ENCODE results near the gene TMEM239.
A peak's percentile ranks its signal among the peaks of the same experiment; 100 is the strongest.

TMEM239 gene

DNA sequence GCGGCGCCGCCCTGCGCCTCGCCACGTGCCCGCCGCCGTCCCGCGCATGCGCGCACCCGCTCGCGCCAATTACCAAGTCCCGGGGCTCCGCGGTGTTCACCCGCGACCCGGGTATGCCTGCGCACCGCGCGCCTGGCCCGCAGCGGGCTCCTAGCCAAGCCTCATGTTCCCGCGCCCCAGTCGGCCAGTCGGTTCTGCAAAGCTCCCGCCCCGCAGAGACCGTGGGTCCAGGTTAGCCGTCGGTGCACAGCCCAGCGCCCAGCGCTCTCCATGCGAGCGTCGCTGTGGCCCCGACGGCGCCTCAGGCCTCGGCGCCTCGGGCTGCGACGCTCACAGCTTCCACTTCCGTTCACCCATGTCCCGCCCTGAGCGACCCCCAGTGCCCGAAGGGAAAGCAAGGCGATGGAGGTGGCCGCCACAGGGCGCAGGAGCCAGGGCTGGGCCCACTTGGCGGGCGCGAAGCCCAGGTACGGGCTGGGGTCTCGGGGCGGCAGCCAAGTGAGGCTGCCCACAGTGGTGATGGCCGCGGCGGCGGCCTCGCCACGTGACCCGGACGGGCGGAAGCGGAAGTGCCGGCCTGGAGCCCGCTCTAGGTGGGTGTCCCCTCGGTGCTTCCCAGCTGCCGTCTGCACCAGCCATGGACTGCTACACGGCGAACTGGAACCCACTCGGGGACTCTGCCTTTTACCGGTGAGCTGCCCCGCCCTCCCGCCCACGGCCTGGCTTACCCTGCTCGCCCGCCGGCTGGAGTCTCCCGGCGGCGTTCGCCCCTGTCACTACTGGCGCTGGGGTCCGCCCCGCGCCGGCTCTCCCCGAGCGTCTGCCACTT is 24.2 kb downstream of the TMEM239 start, which contains the start of the genes PCED1A and VPS16:
PCED1A (minus strand) TSS at position 518 of the 829 bp plus-strand sequence. CDS start 743 bp downstream, outside the sequence.
VPS16 (plus strand) TSS at position 608 of the 829 bp plus-strand sequence; CDS start at position 638, 30 bp downstream.
- DNase-seq (ENCODE audit: insufficient read length) (peak; percentile 99), FAIRE-seq (peak; percentile 99)
- TF ChIP-seq POLR2A (IDR thresholded peaks at IDR 0.05; ENCODE audit: low read depth, low read length), result peak; percentile 78; the same call in 1 of the 2 replicates
- TF ChIP-seq POLR2AphosphoS5 (IDR thresholded peaks at IDR 0.05; ENCODE audit: low read depth, low read length), result peak; percentile 51; the same call in 1 of the 2 replicates
- TF ChIP-seq TAF1 (IDR thresholded peaks at IDR 0.05; ENCODE audit: borderline replicate concordance, low read depth, low read length), result peak; percentile 44; the same call in 1 of the 2 replicates

DNA sequence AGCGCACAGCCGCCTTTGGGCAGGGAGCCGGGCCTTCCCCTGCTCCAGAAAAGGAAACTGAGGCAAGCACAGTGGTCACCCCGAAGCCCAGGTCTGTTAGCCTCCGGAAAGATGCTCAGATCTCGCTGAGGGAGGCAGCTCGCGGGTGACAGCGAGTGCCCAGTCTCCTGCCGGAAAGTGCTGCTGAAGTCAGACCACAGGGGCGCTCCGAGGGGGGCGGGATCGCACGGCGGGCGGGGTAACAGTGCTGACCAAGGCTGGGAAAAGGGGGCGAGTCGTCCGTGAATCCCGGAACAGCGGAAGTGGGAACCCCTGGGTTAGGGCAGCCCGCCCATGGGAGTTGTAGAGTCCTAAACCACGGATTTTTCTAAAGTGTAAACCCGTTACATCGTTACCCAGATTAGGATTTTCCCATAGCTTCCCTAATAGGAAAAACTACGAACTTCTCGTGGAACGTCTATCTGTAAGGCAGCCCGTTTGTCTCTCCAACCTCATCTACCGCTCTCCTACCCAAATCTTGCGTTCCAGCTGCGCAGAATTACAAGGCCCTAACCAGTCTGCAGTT is 24.9 kb downstream of the TMEM239 start:
- TF ChIP-seq TAF1 (IDR thresholded peaks at IDR 0.05; ENCODE audit: borderline replicate concordance, low read depth, low read length) (no peak), POLR2AphosphoS5 (IDR thresholded peaks at IDR 0.05; ENCODE audit: low read depth, low read length) (no peak), POLR2A (IDR thresholded peaks at IDR 0.05; ENCODE audit: low read depth, low read length) (no peak)
- peak; percentile 9 for FAIRE-seq
- DNase-seq (ENCODE audit: insufficient read length), result peak; percentile 61

GRCh38 chr20:2845607-2846006 is 29.4 kb downstream of the TMEM239 start:
- DNase-seq (ENCODE audit: insufficient read length) (no peak), FAIRE-seq (no peak)
- TF ChIP-seq POLR2AphosphoS5 (IDR thresholded peaks at IDR 0.05; ENCODE audit: low read depth, low read length) (no peak), POLR2A (IDR thresholded peaks at IDR 0.05; ENCODE audit: low read depth, low read length) (no peak), TAF1 (IDR thresholded peaks at IDR 0.05; ENCODE audit: borderline replicate concordance, low read depth, low read length) (no peak)

GRCh38 chr20:2846698-2847097 is 30.5 kb downstream of the TMEM239 start:
- TF ChIP-seq POLR2A (IDR thresholded peaks at IDR 0.05; ENCODE audit: low read depth, low read length) (no peak), POLR2AphosphoS5 (IDR thresholded peaks at IDR 0.05; ENCODE audit: low read depth, low read length) (no peak), TAF1 (IDR thresholded peaks at IDR 0.05; ENCODE audit: borderline replicate concordance, low read depth, low read length) (no peak)
- FAIRE-seq, result no peak
- DNase-seq (ENCODE audit: insufficient read length), result no peak

DNA sequence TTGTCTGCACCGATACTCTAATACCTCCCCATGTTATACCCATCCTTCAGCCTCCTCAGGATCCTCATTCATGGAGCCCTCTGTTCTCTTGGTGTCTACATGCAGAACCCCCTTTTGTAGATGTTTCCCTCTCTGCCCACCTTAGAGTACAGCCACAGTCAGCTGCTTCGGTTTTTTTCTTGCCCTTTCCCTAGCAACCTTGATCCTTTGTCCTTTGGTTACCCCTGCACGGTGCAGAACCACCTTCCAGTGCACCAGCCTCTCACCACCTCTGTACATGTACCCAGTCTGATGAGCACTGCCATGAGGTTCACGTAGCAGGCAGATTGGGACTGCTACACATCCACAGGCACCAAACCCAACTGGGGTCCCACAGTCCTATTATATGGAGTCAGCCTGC is 31.6 kb downstream of the TMEM239 start:
- no peak for TF ChIP-seq TAF1 (IDR thresholded peaks at IDR 0.05; ENCODE audit: borderline replicate concordance, low read depth, low read length)
- no peak for TF ChIP-seq POLR2AphosphoS5 (IDR thresholded peaks at IDR 0.05; ENCODE audit: low read depth, low read length)
- TF ChIP-seq POLR2A (IDR thresholded peaks at IDR 0.05; ENCODE audit: low read depth, low read length), result no peak
- FAIRE-seq, result no peak
- no peak for DNase-seq (ENCODE audit: insufficient read length)

GRCh38 chr20:2849529-2849928 is 33.4 kb downstream of the TMEM239 start:
- DNase-seq (ENCODE audit: insufficient read length), result no peak
- TF ChIP-seq TAF1 (IDR thresholded peaks at IDR 0.05; ENCODE audit: borderline replicate concordance, low read depth, low read length) (no peak), POLR2AphosphoS5 (IDR thresholded peaks at IDR 0.05; ENCODE audit: low read depth, low read length) (no peak), POLR2A (IDR thresholded peaks at IDR 0.05; ENCODE audit: low read depth, low read length) (no peak)

DNA sequence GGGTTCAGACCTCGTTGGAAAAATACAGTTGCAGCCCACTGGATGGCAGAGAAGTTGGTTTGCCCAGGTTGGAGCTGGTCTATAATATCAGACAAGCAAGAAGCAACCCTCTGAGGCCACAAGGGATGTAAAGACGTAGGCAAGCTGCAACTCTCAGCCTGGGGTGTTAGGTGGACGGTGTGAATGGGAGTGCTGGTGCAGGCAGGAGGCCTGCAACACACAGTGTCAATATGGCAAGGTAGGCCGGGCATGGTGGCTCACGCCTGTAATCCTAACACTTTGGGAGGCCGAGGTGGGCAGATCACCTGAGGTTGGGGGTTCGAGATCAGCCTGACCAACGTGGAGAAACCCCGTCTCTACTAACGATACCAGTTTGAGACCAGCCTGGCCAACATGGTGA is 34.9 kb downstream of the TMEM239 start:
- DNase-seq (ENCODE audit: insufficient read length), result no peak
- TF ChIP-seq POLR2A (IDR thresholded peaks at IDR 0.05; ENCODE audit: low read depth, low read length) (no peak), POLR2AphosphoS5 (IDR thresholded peaks at IDR 0.05; ENCODE audit: low read depth, low read length) (no peak), TAF1 (IDR thresholded peaks at IDR 0.05; ENCODE audit: borderline replicate concordance, low read depth, low read length) (no peak)
- FAIRE-seq, result no peak

More at GRCh38 chr20:2849529-2849928, 33.4 kb downstream of the TMEM239 start:
- FAIRE-seq, result no peak

DNA sequence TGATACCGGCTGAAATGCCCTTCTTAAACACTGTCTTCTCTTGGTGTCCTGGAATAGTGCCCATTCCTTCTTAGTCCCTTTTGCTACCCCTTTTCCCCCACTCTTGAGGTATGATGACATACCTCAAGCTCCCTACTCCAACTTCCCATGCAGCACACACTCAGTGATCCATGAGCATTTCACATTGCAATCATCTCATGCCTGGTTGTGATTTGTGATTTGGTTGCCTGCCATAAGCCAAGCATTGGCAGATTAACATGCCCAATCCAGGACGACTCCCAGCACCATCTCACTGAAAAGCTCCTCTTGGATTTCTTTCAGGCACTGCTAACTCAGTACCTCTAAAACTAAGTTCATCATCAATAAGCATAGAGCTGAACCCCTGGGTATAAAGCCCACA is 42.4 kb downstream of the TMEM239 start:
- no peak for FAIRE-seq
- DNase-seq (ENCODE audit: insufficient read length), result no peak
- TF ChIP-seq POLR2A (IDR thresholded peaks at IDR 0.05; ENCODE audit: low read depth, low read length), result no peak
- TF ChIP-seq TAF1 (IDR thresholded peaks at IDR 0.05; ENCODE audit: borderline replicate concordance, low read depth, low read length), result no peak
- no peak for TF ChIP-seq POLR2AphosphoS5 (IDR thresholded peaks at IDR 0.05; ENCODE audit: low read depth, low read length)

DNA sequence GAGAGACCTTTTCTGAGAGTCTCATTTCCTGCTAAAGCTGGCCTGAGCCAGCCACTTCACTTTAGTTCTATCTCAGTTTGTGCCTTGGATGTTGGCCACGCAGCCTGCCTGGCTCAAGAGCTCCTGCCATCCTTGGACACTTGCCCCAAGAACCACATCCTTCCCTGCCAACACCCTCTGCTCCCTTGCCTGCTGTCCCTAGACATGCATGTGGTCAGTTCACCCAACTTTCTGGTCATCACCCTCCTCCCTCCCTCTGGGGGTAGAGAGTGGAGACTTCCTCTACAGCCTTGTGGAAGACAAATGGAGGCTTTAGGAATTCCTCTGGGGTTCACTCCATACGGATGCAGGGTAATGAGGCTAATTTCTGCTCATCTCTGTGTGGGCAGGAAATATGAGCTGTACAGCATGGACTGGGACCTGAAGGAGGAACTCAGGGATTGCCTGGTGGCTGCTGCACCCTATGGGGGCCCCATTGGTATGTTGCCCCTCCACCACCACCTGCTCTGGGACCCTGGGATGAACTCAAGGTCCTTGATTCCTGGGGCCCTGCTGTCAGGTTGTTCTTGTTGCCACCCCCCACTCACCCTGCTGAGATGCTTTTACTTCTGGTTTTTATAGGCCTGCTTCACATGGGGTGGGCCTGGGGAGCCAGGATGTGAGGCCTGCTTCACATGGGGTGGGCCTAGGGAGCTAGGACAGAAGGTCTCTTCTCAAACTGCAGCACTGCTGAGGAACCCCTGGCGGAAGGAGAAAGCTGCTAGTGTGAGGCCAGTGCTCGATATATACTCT is 43.4 kb downstream of the TMEM239 start:
- no peak for DNase-seq (ENCODE audit: insufficient read length)
- FAIRE-seq, result no peak
- TF ChIP-seq POLR2A (IDR thresholded peaks at IDR 0.05; ENCODE audit: low read depth, low read length), result no peak
- TF ChIP-seq POLR2AphosphoS5 (IDR thresholded peaks at IDR 0.05; ENCODE audit: low read depth, low read length), result no peak
- no peak for TF ChIP-seq TAF1 (IDR thresholded peaks at IDR 0.05; ENCODE audit: borderline replicate concordance, low read depth, low read length)

- no peak for TF ChIP-seq POLR2A (IDR thresholded peaks at IDR 0.05; ENCODE audit: low read depth, low read length)
- FAIRE-seq, result no peak
- DNase-seq (ENCODE audit: insufficient read length), result no peak
Measured at GRCh38 chr20:2864626-2865025, 48.5 kb downstream of the TMEM239 start.

DNA sequence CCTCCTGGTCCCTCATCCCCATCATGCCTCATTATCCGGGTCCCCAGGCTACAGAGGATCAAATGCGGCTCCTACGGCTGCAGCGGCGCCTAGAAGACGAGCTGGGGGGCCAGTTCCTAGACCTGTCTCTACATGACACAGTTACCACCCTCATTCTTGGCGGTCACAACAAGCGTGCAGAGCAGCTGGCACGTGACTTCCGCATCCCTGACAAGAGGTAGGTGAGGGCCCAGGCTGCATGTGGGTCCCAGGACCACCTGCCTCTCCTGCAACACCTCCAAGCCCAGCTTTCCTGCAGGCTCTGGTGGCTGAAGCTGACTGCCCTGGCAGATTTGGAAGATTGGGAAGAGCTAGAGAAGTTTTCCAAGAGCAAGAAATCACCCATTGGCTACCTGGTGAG is 48.9 kb downstream of the TMEM239 start:
- FAIRE-seq (no peak), DNase-seq (ENCODE audit: insufficient read length) (no peak)
- TF ChIP-seq TAF1 (IDR thresholded peaks at IDR 0.05; ENCODE audit: borderline replicate concordance, low read depth, low read length) (no peak), POLR2AphosphoS5 (IDR thresholded peaks at IDR 0.05; ENCODE audit: low read depth, low read length) (no peak), POLR2A (IDR thresholded peaks at IDR 0.05; ENCODE audit: low read depth, low read length) (no peak)
